HG02571 (cell line): ENCODE measurements around the gene CHL1.

Experiments
- ATAC-seq: cut with Tn5 transposase; IDR thresholded peaks from one replicate; pipeline ENCODE4 v1.9.1; 2021; ENCODE audit warnings: mild to moderate bottlenecking, moderate library complexity; ENCODE audit not compliant: unreplicated experiment

The CHL1 gene

DNA sequence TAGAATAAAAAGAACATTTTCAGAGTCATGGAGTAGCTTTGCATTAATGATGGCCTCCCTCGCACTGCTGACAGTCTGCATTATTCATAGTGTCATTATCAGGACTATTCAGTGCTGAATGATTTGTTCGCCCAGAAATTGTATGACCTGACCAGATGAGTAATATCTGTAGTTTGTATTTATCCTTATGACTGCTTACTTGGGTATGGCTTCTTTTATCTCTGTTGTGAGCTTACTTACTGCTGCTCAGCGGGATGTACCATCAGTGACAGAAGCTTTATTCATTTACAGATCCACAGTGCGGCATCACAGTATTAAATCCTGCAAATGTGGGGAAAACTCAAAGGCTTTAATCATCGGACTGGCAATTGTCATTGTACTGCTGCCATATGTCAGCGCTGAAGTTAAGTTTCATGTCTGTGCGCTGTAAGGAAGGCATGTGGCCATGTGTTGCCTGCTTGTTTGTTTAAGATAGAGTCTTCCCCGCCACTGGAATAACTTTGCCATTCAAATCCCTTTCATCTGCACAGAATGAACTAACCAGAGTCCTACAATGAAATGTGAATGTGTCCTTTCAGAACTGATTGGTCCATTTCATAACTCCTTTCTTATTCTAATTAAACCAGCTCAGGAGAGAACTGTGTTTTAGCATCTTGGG is 262.2 kb downstream of the CHL1 start:
- ATAC-seq, result no peak
